B cell (primary cell): ENCODE data around the gene ERBIN. TPM values are rescaled to one million over a fixed set of nuclear protein-coding genes. Genes with fewer than 3 reads are reported as not detected.

Source experiments
- ATAC-seq: fragments of 200-7000 bp; cut with Tn5 transposase; one replicate; pipeline ENCODE4 v1.10.0; 2021; ENCODE audit warnings: low read depth, mild to moderate bottlenecking, moderate number of reproducible peaks, moderate library complexity
- CTCF ChIA-PET: fragments of 350-600 bp; sonication (Branson Sonifier 250); formaldehyde crosslinking; loops from one replicate; lab custom pipeline; 2021; ENCODE audit warnings: antibody characterized with exemption, inconsistent platforms; lab: Charles Lee
- POLR2A ChIA-PET: fragments of 350-600 bp; sonication (Branson Sonifier 250); formaldehyde crosslinking; loops from one replicate; lab custom pipeline; 2021; ENCODE audit warnings: antibody characterized with exemption; lab: Charles Lee
- DNase-seq: peaks from one replicate; pipeline ENCODE4 v3.0.0; 2013
- H2AFZ ChIP-seq: 2 replicates; pipeline ENCODE4 v1.6.1; 2012; ENCODE audit warnings: mild to moderate bottlenecking, low read depth, low read length; ENCODE audit not compliant: insufficient read depth, poor library complexity, severe bottlenecking
- H3K27ac ChIP-seq, 2 donors: 1 replicate in 1 of 2; 2 replicates in 1 of 2; pipeline ENCODE4 v1.5.1; 2012 to 2013; ENCODE audit warnings: low read length in 2 of 2, mild to moderate bottlenecking in 2 of 2, moderate library complexity in 1 of 2
- H3K27me3 ChIP-seq, 4 experiments: fragments of 200-600 bp in 1 of 4; sonication (generic) in 1 of 4; replicated peaks in 1 of 4; 1 replicate in 2 of 4; 2 replicates in 2 of 4; pipeline versions ENCODE4 v1.6.1 to v1.7.0; 2013 to 2016; ENCODE audit warnings: low read length in 3 of 4, mild to moderate bottlenecking in 2 of 4, mixed read lengths in 1 of 4, moderate library complexity in 1 of 4; ENCODE audit not compliant: insufficient read depth in 4 of 4, control insufficient read depth in 3 of 4; ENCODE audit errors: control extremely low read depth in 1 of 4
- H3K36me3 ChIP-seq, 2 experiments: replicated peaks in 1 of 2; 1 replicate in 1 of 2; 2 replicates in 1 of 2; pipeline versions ENCODE4 v1.6.1 to v1.7.1; 2013; ENCODE audit warnings: low read length in 1 of 2; ENCODE audit not compliant: insufficient read depth in 2 of 2, control insufficient read depth in 1 of 2; ENCODE audit errors: control extremely low read depth in 1 of 2, extremely low read depth in 1 of 2
- H3K4me1 ChIP-seq, 2 donors: fragments of 200-600 bp in 1 of 2; sonication (generic) in 1 of 2; 1 replicate in 1 of 2; 2 replicates in 1 of 2; pipeline versions ENCODE4 v1.5.1 to v1.6.1; 2013 to 2017; ENCODE audit warnings: low read length in 2 of 2; ENCODE audit not compliant: control insufficient read depth in 2 of 2, insufficient read depth in 2 of 2
- H3K4me2 ChIP-seq: replicated peaks from 2 replicates; pipeline ENCODE3; 2012; ENCODE audit warnings: mild to moderate bottlenecking, low read depth, low read length; ENCODE audit not compliant: poor library complexity, severe bottlenecking
- H3K4me3 ChIP-seq, 5 experiments: fragments of 200-600 bp in 1 of 5; sonication (generic) in 1 of 5; 1 replicate in 3 of 5; 2 replicates in 2 of 5; pipeline versions ENCODE4 v1.5.1 to v1.7.0; 2011 to 2016; ENCODE audit warnings: low read length in 4 of 5, mild to moderate bottlenecking in 4 of 5, low read depth in 2 of 5, control low read depth in 1 of 5, moderate library complexity in 1 of 5; ENCODE audit not compliant: insufficient read depth in 1 of 5; ENCODE audit errors: control extremely low read depth in 1 of 5, extremely low read depth in 1 of 5
- H3K79me2 ChIP-seq: fragments of 200-600 bp; sonication (generic); one replicate; pipeline ENCODE4 v1.6.0; 2016; ENCODE audit warnings: low read length; ENCODE audit not compliant: control insufficient read depth, insufficient read depth
- H3K9ac ChIP-seq: fragments of 200-600 bp; sonication (generic); 2 replicates; pipeline ENCODE4 v1.6.1; 2017; ENCODE audit warnings: mild to moderate bottlenecking, low read length, moderate library complexity
- H3K9me3 ChIP-seq, 3 donors: one replicate each; pipeline versions ENCODE4 v1.6.1 to v1.7.1; 2013; ENCODE audit warnings: low read length in 2 of 3; ENCODE audit not compliant: control insufficient read depth in 2 of 3, insufficient read depth in 1 of 3; ENCODE audit errors: control extremely low read depth in 1 of 3
- H4K20me1 ChIP-seq: 2 replicates; pipeline ENCODE4 v1.6.0; 2012; ENCODE audit warnings: mild to moderate bottlenecking, low read length; ENCODE audit not compliant: insufficient read depth, control insufficient read depth, poor library complexity, severe bottlenecking
- H3K27ac Mint-ChIP-seq: one replicate; pipeline ENCODE4 v1.8.0; 2021; ENCODE audit warnings: mixed read lengths
- H3K27me3 Mint-ChIP-seq: one replicate; pipeline ENCODE4 v1.8.0; 2021; ENCODE audit warnings: mixed read lengths
- H3K4me1 Mint-ChIP-seq: one replicate; pipeline ENCODE4 v1.8.0; 2021; ENCODE audit warnings: mixed read lengths
- H3K4me3 Mint-ChIP-seq: one replicate; pipeline ENCODE4 v1.8.0; 2021; ENCODE audit warnings: mixed read lengths
- H3K9me3 Mint-ChIP-seq: one replicate; pipeline ENCODE4 v1.8.0; 2022; ENCODE audit warnings: mixed read lengths; ENCODE audit not compliant: insufficient read depth
- CTCF ChIP-seq: fragments of 200-600 bp; IDR thresholded peaks from one replicate; pipeline ENCODE4 v1.8.0; 2022; ENCODE audit warnings: antibody characterized with exemption, mild to moderate bottlenecking
- EZH2 ChIP-seq: IDR thresholded peaks from 2 replicates; pipeline ENCODE4 v1.6.1; 2012; ENCODE audit warnings: borderline replicate concordance, low read depth, mild to moderate bottlenecking, moderate library complexity, low read length; ENCODE audit not compliant: insufficient read depth, poor library complexity, severe bottlenecking
- WGBS: methylation state at CpG from one replicate; pipeline ENCODE4 v1.1.5; 2013; ENCODE audit warnings: missing lambda C conversion rate; ENCODE audit not compliant: insufficient coverage; 5-methylcytosine and 5-hydroxymethylcytosine counted together
- intact Hi-C: fragments of 100-400 bp; cut with micrococcal nuclease; formaldehyde crosslinking; loops from one replicate; pipeline ENCODE4 v1.10.0; 2022
- polyA plus RNA-seq: library from polyadenylated mRNA; depleted of rRNA; stranded (reverse); fragments of >200 nt; gene quantifications from 2 replicates; pipeline ENCODE4 v1.2.3, GENCODE V29; 2012
- total RNA-seq, 2 donors: library from RNA; stranded (reverse); fragments of 120-200 nt in 1 of 2; gene quantifications; 1 replicate in 1 of 2; 2 replicates in 1 of 2; pipeline versions ENCODE4 v1.2.3 to v1.2.4, GENCODE V29; 2013 to 2022

ERBIN gene
- total and polyA plus RNA-seq, 2 donors (not counting 1 experiment from before 2014, with no cell fraction given), result 27.7 to 106 TPM

- H3K27ac Mint-ChIP-seq, result no peak overlapping the region
- intact Hi-C loops, result no loop called here
- ATAC-seq (no peak), DNase-seq (no peak)
- no peak overlapping the region for H3K4me3 Mint-ChIP-seq
- WGBS, result 100% methylated on average over 1 of the region's 4 CpGs
- H3K4me2 ChIP-seq, result no peak overlapping the region
- no peak overlapping the region for H3K27ac ChIP-seq
- no peaks in the 10 kb centered on the region for H3K27me3 Mint-ChIP-seq
- no peak overlapping the region for H3K4me3 ChIP-seq
- H3K4me1 Mint-ChIP-seq, result peaks cover 40% of the 10 kb centered on the region
- H3K27me3 ChIP-seq, result no peaks in the 10 kb centered on the region
- no peaks in the 10 kb centered on the region for H3K9me3 Mint-ChIP-seq
- TF ChIP-seq EZH2 (no peak), CTCF (no peak)
- H3K36me3 ChIP-seq, result peaks cover 7 to 11% of the 10 kb centered on the region in 2 experiments
- H3K9me3 ChIP-seq, result no peaks in the 10 kb centered on the region
- no peak overlapping the region for H2AFZ ChIP-seq
- ChIA-PET CTCF (no interaction called here), POLR2A (no interaction called here)
- peaks cover 0 to 10% of the 10 kb centered on the region in 2 donors for H3K4me1 ChIP-seq
- peaks cover 99% of the 10 kb centered on the region for H3K79me2 ChIP-seq
- H3K9ac ChIP-seq, result no peak overlapping the region
- peaks cover 46% of the 10 kb centered on the region for H4K20me1 ChIP-seq
These were observed 21.9 kb downstream of the ERBIN start for GRCh38 chr5:65948115-65948747.

GRCh38 chr5:65951330-65951729 is 25.0 kb downstream of the ERBIN start:
- H4K20me1 ChIP-seq, result peaks cover 63% of the 10 kb centered on the region
- no peak for DNase-seq
- no peaks in the 10 kb centered on the region for H3K9me3 Mint-ChIP-seq
- no peaks in the 10 kb centered on the region for H3K27me3 Mint-ChIP-seq
- H3K4me3 Mint-ChIP-seq, result no peak overlapping the region
- H3K4me1 ChIP-seq, result peaks cover 0 to 10% of the 10 kb centered on the region in 2 donors
- peaks cover 100% of the 10 kb centered on the region for H3K79me2 ChIP-seq
- H3K9ac ChIP-seq, result no peak overlapping the region
- POLR2A ChIA-PET, result no interaction called here
- no peak overlapping the region for H2AFZ ChIP-seq
- TF ChIP-seq CTCF (no peak), EZH2 (no peak)
- H3K4me3 ChIP-seq, result no peak overlapping the region
- no peak overlapping the region for H3K27ac Mint-ChIP-seq
- H3K9me3 ChIP-seq, result no peaks in the 10 kb centered on the region
- intact Hi-C loops, result no loop called here
- WGBS, result no CpG with 5 or more reads among the region's 3 CpGs
- CTCF ChIA-PET, result interaction anchor here (1.1 kb wide), 1 partner anchor 18 kb away, joined by 4 read pairs; no protein-coding TSS in a partner anchor
- H3K27ac ChIP-seq, result no peak overlapping the region
- no peak for ATAC-seq
- H3K4me1 Mint-ChIP-seq, result peaks cover 47% of the 10 kb centered on the region
- H3K36me3 ChIP-seq, result peaks cover under 1 to 5% of the 10 kb centered on the region in 2 experiments
- no peak overlapping the region for H3K4me2 ChIP-seq
- no peaks in the 10 kb centered on the region for H3K27me3 ChIP-seq
